Measurements from ENCODE around the gene OR2H2. TPM values are rescaled to one million over a fixed set of nuclear protein-coding genes. Genes with fewer than 3 reads are reported as not detected.

OR2H2 gene
- total RNA-seq, 1 donor = not detected

DNA sequence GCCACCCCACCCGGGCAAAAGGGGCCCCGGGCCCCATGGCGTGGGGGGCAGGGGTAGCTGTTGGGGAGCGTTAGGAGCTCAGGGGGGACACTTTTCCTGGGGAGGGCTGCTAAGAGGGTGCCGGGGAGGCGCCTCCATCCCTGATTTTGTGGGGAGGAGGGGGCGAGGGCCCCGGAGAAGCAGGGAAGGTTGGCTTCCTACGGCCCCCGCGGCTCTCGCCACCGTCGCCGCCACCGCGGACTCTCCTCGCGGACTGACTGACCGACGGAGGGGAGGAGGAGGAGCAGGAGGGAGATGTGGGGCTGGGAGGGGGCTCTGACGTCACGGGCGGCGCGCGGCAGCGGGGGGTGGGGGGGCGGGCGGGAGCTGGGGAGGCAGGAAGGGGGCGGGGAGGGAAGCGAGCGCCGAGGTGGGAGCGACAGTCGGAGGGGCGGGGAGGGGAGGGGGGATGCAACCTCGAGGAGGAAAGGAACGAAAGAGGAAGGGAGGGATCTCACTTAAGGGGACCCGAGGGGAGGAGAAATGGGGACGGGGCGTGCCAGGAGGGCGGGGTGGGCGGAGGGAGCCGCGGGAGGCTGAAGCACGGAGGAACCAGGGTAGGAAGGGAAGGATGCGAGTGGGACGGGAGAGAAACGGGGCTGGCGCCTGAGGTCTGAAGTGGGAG is 43.0 kb downstream of the OR2H2 start:
- DNase-seq (ENCODE audit: low read depth) = peak; percentile 87
- TF ChIP-seq, protein P1, sequence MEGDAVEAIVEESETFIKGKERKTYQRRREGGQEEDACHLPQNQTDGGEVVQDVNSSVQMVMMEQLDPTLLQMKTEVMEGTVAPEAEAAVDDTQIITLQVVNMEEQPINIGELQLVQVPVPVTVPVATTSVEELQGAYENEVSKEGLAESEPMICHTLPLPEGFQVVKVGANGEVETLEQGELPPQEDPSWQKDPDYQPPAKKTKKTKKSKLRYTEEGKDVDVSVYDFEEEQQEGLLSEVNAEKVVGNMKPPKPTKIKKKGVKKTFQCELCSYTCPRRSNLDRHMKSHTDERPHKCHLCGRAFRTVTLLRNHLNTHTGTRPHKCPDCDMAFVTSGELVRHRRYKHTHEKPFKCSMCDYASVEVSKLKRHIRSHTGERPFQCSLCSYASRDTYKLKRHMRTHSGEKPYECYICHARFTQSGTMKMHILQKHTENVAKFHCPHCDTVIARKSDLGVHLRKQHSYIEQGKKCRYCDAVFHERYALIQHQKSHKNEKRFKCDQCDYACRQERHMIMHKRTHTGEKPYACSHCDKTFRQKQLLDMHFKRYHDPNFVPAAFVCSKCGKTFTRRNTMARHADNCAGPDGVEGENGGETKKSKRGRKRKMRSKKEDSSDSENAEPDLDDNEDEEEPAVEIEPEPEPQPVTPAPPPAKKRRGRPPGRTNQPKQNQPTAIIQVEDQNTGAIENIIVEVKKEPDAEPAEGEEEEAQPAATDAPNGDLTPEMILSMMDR (IDR thresholded peaks at IDR 0.05; ENCODE audit: insufficient read depth, low read depth, low read length) = no peak

DNA sequence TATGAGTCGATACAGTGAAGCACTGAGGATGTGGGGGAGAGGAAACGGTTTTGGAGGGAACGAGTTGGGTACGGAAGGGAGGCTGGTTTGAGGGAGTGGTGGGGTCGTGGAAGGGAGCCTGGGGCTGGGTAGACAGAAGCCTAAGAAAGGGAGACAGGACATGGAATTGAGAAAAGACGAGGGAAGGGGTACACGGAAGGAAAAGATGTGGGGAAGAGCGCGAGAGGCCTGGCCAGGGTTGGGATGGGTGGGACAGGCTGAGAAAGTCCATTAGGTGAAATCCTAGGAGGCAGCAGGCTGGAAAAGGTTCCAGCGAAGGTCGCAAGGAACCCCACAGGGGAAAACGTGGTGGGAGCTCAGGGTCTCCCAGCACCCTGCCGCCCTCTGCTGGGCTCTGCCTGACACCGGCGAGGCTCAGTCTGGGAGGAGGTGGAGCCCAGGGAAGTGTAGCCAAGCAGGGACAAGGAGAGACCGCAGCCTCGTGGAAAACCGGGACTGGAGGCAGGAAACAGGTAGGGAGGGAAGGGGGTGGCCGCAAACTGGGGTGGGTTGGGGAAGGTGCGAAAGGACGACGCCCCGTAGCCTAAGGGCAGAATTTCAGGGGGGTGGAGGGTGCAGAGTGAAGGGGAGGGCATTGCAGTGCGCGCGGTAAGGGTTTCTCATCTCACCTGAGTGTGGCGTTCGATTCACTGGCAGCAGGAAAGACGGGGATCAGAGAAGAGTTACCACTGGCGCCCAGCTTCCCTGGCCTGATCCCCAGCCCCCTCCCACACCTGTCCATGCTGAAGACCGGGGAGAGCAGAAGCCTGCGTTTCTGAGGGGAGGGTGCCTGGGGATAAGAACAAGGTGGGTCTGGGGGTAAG is 43.7 kb downstream of the OR2H2 start:
- TF ChIP-seq, protein P1 (IDR thresholded peaks at IDR 0.05; ENCODE audit: insufficient read depth, low read depth, low read length) = peak; percentile 54
- peak; percentile 71 for DNase-seq (ENCODE audit: low read depth)
- H3K4me3 ChIP-seq (ENCODE audit: low read depth, low read length) = peak overlapping the region; percentile 80

More for the DNA sequence above, 43.0 kb downstream of the OR2H2 start:
- peak overlapping the region; percentile 80 for H3K4me3 ChIP-seq (ENCODE audit: low read depth, low read length)

DNA sequence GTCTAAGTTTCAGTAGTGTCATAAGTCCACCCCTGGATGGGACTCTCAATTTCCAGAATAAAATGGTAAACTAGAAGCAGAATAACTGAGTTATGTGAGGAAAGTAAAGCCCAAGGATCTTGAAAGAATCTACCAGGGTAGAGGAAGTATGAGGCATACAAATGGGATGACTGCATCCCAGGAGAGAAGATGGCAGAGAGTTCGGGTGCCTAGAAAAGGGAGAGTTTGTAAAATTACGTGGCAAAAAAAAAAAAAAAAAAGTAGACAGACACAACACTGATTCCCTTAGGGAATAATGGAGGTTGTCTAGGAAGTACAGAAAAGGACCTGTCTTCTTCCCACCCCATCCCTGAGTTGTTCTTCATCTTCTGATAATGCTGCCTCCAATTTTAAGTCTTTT is 44.6 kb downstream of the OR2H2 start:
- DNase-seq (ENCODE audit: low read depth) = no peak
- TF ChIP-seq, protein P1 (IDR thresholded peaks at IDR 0.05; ENCODE audit: insufficient read depth, low read depth, low read length) = no peak
- no peak overlapping the region for H3K4me3 ChIP-seq (ENCODE audit: low read depth, low read length)

DNA sequence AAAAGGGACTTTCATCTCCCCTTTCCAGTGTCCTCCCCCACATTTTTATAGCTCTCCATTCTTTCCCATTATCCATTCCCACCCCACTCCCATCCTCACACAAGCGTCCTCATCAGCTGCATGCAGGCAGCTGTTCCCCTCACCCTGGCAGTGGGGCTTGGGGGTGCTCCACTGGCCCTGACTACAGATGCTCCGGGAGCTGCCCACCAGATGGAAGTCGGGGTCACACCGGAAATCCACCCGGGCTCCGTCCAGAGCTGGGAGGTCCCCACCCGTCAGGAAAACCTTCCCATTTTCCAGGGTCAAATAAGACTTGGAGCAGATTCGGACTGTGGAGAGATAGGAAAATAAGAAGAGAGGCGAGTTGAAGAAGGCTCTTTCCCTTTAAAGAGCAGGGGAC is 45.4 kb downstream of the OR2H2 start:
- no peak for DNase-seq (ENCODE audit: low read depth)

DNA sequence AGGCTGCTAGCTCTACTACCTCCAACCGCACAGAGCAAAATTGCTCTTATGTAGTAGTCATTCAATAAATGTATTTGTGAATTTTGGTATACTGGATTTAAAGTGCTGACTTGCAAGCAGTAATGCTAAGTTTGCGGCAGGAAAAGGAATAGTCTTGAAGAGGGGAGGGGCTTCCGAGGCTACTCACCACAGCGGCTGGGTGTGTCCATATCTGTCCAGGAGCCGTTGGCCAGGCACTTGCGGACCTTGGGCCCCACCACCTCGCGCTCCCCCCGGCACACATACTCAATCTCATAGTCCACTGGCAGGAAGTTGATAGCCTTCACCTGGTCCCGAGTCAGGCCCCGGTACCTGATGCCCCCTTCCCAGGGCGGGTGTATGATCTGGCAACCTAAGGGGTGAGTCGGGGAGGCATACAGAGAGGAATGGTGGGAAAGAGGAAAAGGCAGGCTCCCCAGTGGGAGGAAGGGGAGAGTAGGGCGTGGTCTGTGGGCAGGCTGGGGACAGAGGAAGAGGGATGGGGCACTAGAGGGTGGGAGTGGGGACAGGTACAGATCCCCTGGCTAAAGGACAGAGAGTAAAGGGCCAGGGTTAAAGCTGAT is 46.4 kb downstream of the OR2H2 start:
- TF ChIP-seq, protein P1 (IDR thresholded peaks at IDR 0.05; ENCODE audit: insufficient read depth, low read depth, low read length) = no peak
- DNase-seq (ENCODE audit: low read depth) = peak; percentile 15
- peak overlapping the region; percentile 73 for H3K4me3 ChIP-seq (ENCODE audit: low read depth, low read length)

More for the DNA sequence above, 45.4 kb downstream of the OR2H2 start:
- TF ChIP-seq, protein P1 (IDR thresholded peaks at IDR 0.05; ENCODE audit: insufficient read depth, low read depth, low read length) = no peak
- no peak overlapping the region for H3K4me3 ChIP-seq (ENCODE audit: low read depth, low read length)

DNA sequence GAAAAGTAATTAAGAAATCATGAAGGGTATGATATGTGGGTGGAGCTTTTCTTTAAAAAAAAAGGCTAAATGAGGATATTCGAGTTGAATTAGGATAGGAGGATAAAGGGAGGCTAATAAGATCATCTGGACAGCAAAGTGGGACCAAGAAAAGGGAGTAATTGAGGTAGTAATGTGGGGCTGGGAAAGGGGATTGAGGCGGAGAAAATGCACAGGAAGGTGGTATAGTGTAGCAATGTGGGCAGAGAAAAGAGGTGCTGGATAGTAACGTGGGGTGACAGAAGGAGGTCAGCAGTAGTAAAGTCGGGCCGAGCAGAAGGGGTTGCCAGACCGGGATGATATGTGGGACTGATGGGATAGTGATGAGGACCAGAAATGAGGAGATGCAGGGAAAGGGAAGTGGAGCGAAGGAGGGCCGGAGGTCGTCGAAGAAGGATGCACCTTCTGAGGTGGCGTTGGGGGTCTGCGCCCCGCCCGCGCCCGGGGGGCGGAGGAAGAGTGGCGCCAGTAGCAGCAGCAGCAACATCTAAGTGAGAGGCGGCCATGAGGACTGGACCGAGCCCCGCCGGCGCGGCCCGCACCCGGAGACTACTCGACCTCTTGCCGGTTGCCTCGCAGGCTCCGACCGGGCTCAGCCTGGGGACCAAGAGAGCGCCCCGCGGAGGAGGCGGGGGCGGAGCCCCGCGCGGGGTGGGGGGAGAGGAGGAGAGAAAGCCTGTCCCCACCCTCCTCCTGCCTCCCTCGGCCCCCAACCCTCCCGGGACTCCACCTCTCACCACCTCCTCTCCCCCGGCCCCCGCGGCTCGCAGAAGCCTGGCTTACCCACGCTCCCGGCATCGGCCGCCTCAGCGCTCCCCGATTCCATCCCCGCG is 47.2 kb downstream of the OR2H2 start:
- TF ChIP-seq, protein P1 (IDR thresholded peaks at IDR 0.05; ENCODE audit: insufficient read depth, low read depth, low read length) = no peak
- peak overlapping the region; percentile 73 for H3K4me3 ChIP-seq (ENCODE audit: low read depth, low read length)
- peak; percentile 72 for DNase-seq (ENCODE audit: low read depth)

Measured in fibroblast of villous mesenchyme (primary cell).